HepG2 (cell line): ENCODE measurements around the gene AFDN. TPM values are rescaled to one million over a fixed set of nuclear protein-coding genes. Genes with fewer than 3 reads are reported as not detected.

Experiments
- ATAC-seq: fragments of 200-7000 bp; cut with Tn5 transposase; 3 replicates; pipeline ENCODE4 v1.9.1; 2020; ENCODE audit warnings: mild to moderate bottlenecking, moderate library complexity
- BruUV-seq: library from RNA; stranded (reverse); fragments of 400-500 nt; replicated peaks from 2 replicates; lab custom pipeline; 2021; lab: Mats Ljungman, UMichigan
- CTCF ChIA-PET: fragments of 300-600 bp; formaldehyde crosslinking; extraction: SDS; loops from one replicate; lab custom pipeline; 2021; ENCODE audit warnings: low total read pairs, inconsistent platforms, low intra/inter-chr PET ratio; lab: Yijun Ruan, JAX
- POLR2A ChIA-PET: fragments of 350-600 bp; sonication (Branson Sonifier 250); formaldehyde crosslinking; loops from one replicate; lab custom pipeline; 2020; ENCODE audit warnings: antibody characterized with exemption, inconsistent platforms; lab: Yijun Ruan, JAX
- DNase-seq: peaks from one replicate; pipeline ENCODE4 v3.0.0-alpha.2; 2015; ENCODE audit warnings: low spot score
- FAIRE-seq: peaks from 3 replicates; lab custom pipeline; 2011; peaks lifted over from hg19 to GRCh38; lab: Jason Lieb, UNC
- H2AFZ ChIP-seq: one replicate; pipeline ENCODE4 v1.6.1; 2011; ENCODE audit warnings: low read length, inconsistent platforms
- H3K27ac ChIP-seq: fragments of 300-600 bp; 3 replicates; pipeline ENCODE4 v1.8.0; 2011; ENCODE audit warnings: mixed run types, mild to moderate bottlenecking, mixed read lengths, low read length, inconsistent platforms; ENCODE audit not compliant: insufficient read depth; ENCODE audit errors: extremely low read length
- H3K27me3 ChIP-seq, 2 experiments: fragments of 200-600 bp in 1 of 2; 2 replicates in 1 of 2; 3 replicates in 1 of 2; pipeline versions ENCODE4 v1.6.0 to v1.8.0; 2011; ENCODE audit warnings: low read length in 2 of 2, mild to moderate bottlenecking in 2 of 2, moderate library complexity in 2 of 2, inconsistent platforms in 1 of 2; ENCODE audit not compliant: insufficient read depth in 2 of 2, control insufficient read depth in 1 of 2
- H3K36me3 ChIP-seq, 2 experiments: fragments of 200-600 bp in 1 of 2; replicated peaks in 1 of 2; 2 replicates in 1 of 2; 3 replicates in 1 of 2; pipeline versions ENCODE4 v1.5.1 to v1.8.0; 2011; ENCODE audit warnings: low read length in 2 of 2, inconsistent platforms in 1 of 2; ENCODE audit not compliant: insufficient read depth in 2 of 2, control insufficient read depth in 1 of 2
- H3K4me1 ChIP-seq: 2 replicates; pipeline ENCODE4 v1.5.1; 2012; ENCODE audit warnings: low read length, inconsistent platforms; ENCODE audit not compliant: insufficient read depth
- H3K4me2 ChIP-seq: 2 replicates; pipeline ENCODE4 v1.6.0; 2011; ENCODE audit warnings: low read depth, low read length, inconsistent platforms
- H3K4me3 ChIP-seq, 3 experiments: fragments of 200-600 bp in 1 of 3; sonication (generic), shearing (Covaris generic) in 1 of 3; replicated peaks in 1 of 3; 2 replicates each; pipeline ENCODE4 v1.5.1; 2011 to 2016; ENCODE audit warnings: low read length in 3 of 3, inconsistent platforms in 2 of 3, low read depth in 2 of 3, mild to moderate bottlenecking in 2 of 3, control low read depth in 1 of 3, mixed read lengths in 1 of 3; ENCODE audit not compliant: insufficient read depth in 1 of 3
- H3K79me2 ChIP-seq: one replicate; pipeline ENCODE4 v1.6.1; 2011; ENCODE audit warnings: low read length, inconsistent platforms; ENCODE audit not compliant: insufficient read depth
- H3K9ac ChIP-seq: 2 replicates; pipeline ENCODE4 v1.6.0; 2011; ENCODE audit warnings: mild to moderate bottlenecking, low read depth, low read length, inconsistent platforms; ENCODE audit not compliant: insufficient read depth
- H3K9me3 ChIP-seq: 2 replicates; pipeline ENCODE4 v1.5.1; 2012; ENCODE audit warnings: mild to moderate bottlenecking, low read length
- H4K20me1 ChIP-seq: 2 replicates; pipeline ENCODE4 v1.6.0; 2011; ENCODE audit warnings: inconsistent platforms, mild to moderate bottlenecking, low read length, moderate library complexity; ENCODE audit not compliant: insufficient read depth
- CREB3 ChIP-seq: sonication (generic); formaldehyde crosslinking; IDR thresholded peaks from 2 replicates; pipeline ENCODE4 v1.5.0; 2020; ENCODE audit warnings: missing genetic modification reagents
- ERF ChIP-seq: IDR thresholded peaks from 2 replicates; pipeline ENCODE4 v1.6.1; 2018; ENCODE audit warnings: missing biosample characterization, missing genetic modification reagents
- LCORL ChIP-seq, 2 experiments: fragments of 450-650 bp in 1 of 2; sonication (generic) in 1 of 2; formaldehyde crosslinking in 1 of 2; IDR thresholded peaks; 2 replicates each; pipeline versions ENCODE4 v1.5.0 to v1.6.1; 2017 to 2020; ENCODE audit warnings: antibody characterized with exemption in 1 of 2, missing genetic modification reagents in 1 of 2
- PAXIP1 ChIP-seq: sonication (generic); formaldehyde crosslinking; conservative IDR thresholded peaks from 2 replicates; pipeline ENCODE4 v1.4.0; 2020; ENCODE audit warnings: mild to moderate bottlenecking, missing genetic modification reagents, moderate library complexity
- ZBTB3 ChIP-seq: sonication (generic); formaldehyde crosslinking; IDR thresholded peaks from 2 replicates; pipeline ENCODE4 v1.4.0; 2020; ENCODE audit warnings: low read depth, mild to moderate bottlenecking, moderate library complexity, missing genetic modification reagents, borderline replicate concordance
- ZNF335 ChIP-seq: sonication (generic); formaldehyde crosslinking; IDR thresholded peaks from 2 replicates; pipeline ENCODE4 v1.4.0; 2020; ENCODE audit warnings: missing genetic modification reagents
- ZNF547 ChIP-seq: sonication (generic); formaldehyde crosslinking; IDR thresholded peaks from 2 replicates; pipeline ENCODE4 v1.5.1; 2020; ENCODE audit warnings: mild to moderate bottlenecking, missing genetic modification reagents
- WGBS: methylation state at CpG from one replicate; pipeline ENCODE4 v1.1.6; 2017; ENCODE audit warnings: low lambda C conversion rate; 5-methylcytosine and 5-hydroxymethylcytosine counted together
- in situ Hi-C: cut with HindIII; loops from 2 replicates; pipeline ENCODE4 v1.10.0; 2017; ENCODE audit warnings: low pct_unique_long_range_greater_than_20kb; ENCODE audit not compliant: extremely low pct_ligation_motif_present
- intact Hi-C: fragments of 100-400 bp; cut with micrococcal nuclease; formaldehyde crosslinking; loops from one replicate; pipeline ENCODE4 v1.10.0; 2022; ENCODE audit not compliant: unreplicated experiment
- polyA plus RNA-seq, 8 experiments: library from polyadenylated mRNA; depleted of rRNA in 3 of 8; stranded (reverse) in 7 of 8; unstranded in 1 of 8; fragments of >200 nt; fragmentation: Illumina TruSeq in 4 of 8; extraction: Trizol in 4 of 8; gene quantifications; 2 replicates each; pipeline versions ENCODE4 v1.2.1 to v1.2.3, GENCODE V29; 2011 to 2016; ENCODE audit warnings: low read depth in 4 of 8, missing spikeins in 1 of 8, mixed read lengths in 1 of 8; ENCODE audit not compliant: insufficient read depth in 1 of 8
- total RNA-seq, 5 experiments: library from RNA; depleted of rRNA; stranded (reverse); fragments of >200 nt; fragmentation: Illumina TruSeq; extraction: Trizol; gene quantifications; 2 replicates each; pipeline ENCODE4 v1.2.3, GENCODE V29; 2016; ENCODE audit warnings: low read depth in 1 of 5

The AFDN gene
- total and polyA plus RNA-seq, 2 of the 13 experiments (the other 11 are each of a cell fraction or from before 2014, with no cell fraction given) = 136 to 151 TPM

- no peak overlapping the region for H2AFZ ChIP-seq
- no peak overlapping the region for H3K27ac ChIP-seq
- intact Hi-C loops = no loop called here
- H3K4me2 ChIP-seq = no peak overlapping the region
- DNase-seq = no peak
- no peak overlapping the region for H3K4me3 ChIP-seq
- POLR2A ChIA-PET = no interaction called here
- 93% methylated on average over 3 of the region's 3 CpGs for WGBS
- no peaks in the 10 kb centered on the region for H3K4me1 ChIP-seq
- H3K79me2 ChIP-seq = peaks cover 2% of the 10 kb centered on the region
- CTCF ChIA-PET = no interaction called here
- no peak for TF ChIP-seq PAXIP1 (CRISPR knock-in tag)
- no peak for TF ChIP-seq ERF
- no peak for TF ChIP-seq ZNF547 (CRISPR knock-in tag)
- no peak for TF ChIP-seq CREB3 (CRISPR knock-in tag)
- no peak for TF ChIP-seq ZNF335 (CRISPR knock-in tag)
- no peak for TF ChIP-seq ZBTB3
- no peak for TF ChIP-seq LCORL (IDR thresholded peaks at IDR 0.05)
- no peak for TF ChIP-seq LCORL (CRISPR knock-in tag; IDR thresholded peaks at IDR 0.05)
- no TSS peak for BruUV-seq
- no peaks in the 10 kb centered on the region for H3K27me3 ChIP-seq
- no peak for FAIRE-seq
- in situ Hi-C loops = no loop called here
- peaks cover 31 to 62% of the 10 kb centered on the region in 2 experiments for H3K36me3 ChIP-seq
- no peaks in the 10 kb centered on the region for H3K9me3 ChIP-seq
- H3K9ac ChIP-seq = no peak overlapping the region
- no peak for ATAC-seq
- H4K20me1 ChIP-seq = no peaks in the 10 kb centered on the region
Observed at GRCh38 chr6:167941822-167942221, 115.1 kb downstream of the AFDN start.
